Left colon (tissue), 2 donors: Measurements from ENCODE around the gene NACAD. TPM values are rescaled to one million over a fixed set of nuclear protein-coding genes. Genes with fewer than 3 reads are reported as not detected.
"Not testable (repeated sequence)": the region's sequence is repeated elsewhere in the genome, so short reads cannot be mapped to it uniquely, and the experiment has no call there.

Experiments used
- ATAC-seq: fragments of 200-7000 bp; cut with Tn5 transposase; one replicate; pipeline ENCODE4 v1.9.1; 2020; ENCODE audit warnings: mild to moderate bottlenecking, moderate library complexity
- DNase-seq, 2 donors: peaks; one replicate each; pipeline ENCODE4 v3.0.0-alpha.2; 2020
- intact Hi-C, 2 donors: fragments of 100-400 bp; cut with DNase I in 1 of 2; cut with micrococcal nuclease in 1 of 2; formaldehyde crosslinking; loops; one replicate each; pipeline versions ENCODE4 v1.11.2 to v1.14.0; 2022; cut with DNase I, micrococcal nuclease
- total RNA-seq, 2 donors: library from RNA; stranded (reverse); fragmentation: NEBNext Ultra II Directional; extraction: Animal tissue kit (Norgen Biotek cat#: 25700); gene quantifications; one replicate each; pipeline ENCODE4 v1.2.1, GENCODE V29; 2021
- donor health status: DM: no; HTN: no; CAD: no.
- donor health status: DM: yes; HTN: yes; CAD: no.

The NACAD gene
- total RNA-seq, 2 donors from 2014 or later, result 0.61 to 1.5 TPM

DNA sequence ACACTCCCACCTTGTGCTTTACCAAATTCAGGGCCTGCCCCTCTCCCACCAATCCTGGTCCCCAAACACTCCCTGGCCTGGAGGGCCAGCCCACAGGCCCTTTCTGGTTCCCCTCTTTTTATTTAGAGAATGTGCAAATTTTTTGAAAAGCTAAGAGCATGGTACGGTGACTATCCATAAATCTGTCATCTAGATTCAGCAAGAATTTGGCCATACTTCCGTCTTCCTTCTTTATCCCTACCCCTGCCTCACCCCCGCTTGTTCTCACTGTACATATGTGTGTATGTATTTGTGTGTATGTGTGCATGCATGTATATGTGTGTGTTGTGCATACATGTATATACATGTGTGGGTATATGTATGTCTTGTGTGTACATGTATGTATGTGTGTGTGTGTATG, 30.8 kb upstream of the NACAD start:
- intact Hi-C loops, result loop anchor here in 1 of 2 donors (10.0 kb wide), 1 partner anchor 135 kb away; no protein-coding TSS in a partner anchor
- ATAC-seq (no peak), DNase-seq (no peak)

GRCh38 chr7:45118889-45119331, 30.1 kb upstream of the NACAD start:
- ATAC-seq, result no peak
- intact Hi-C loops, result loop anchor here in 1 of 2 donors (10.0 kb wide), 1 partner anchor 134 kb away; no protein-coding TSS in a partner anchor
- DNase-seq, result no peak

GRCh38 chr7:45118292-45118691, 29.5 kb upstream of the NACAD start:
- ATAC-seq, result no peak
- intact Hi-C loops, result loop anchor here in 1 of 2 donors (10.0 kb wide), 1 partner anchor 133 kb away; no protein-coding TSS in a partner anchor
- no peak for DNase-seq

- DNase-seq (no peak), ATAC-seq (no peak)
- intact Hi-C loops, result loop anchor here in 1 of 2 donors (10.0 kb wide), 1 partner anchor 133 kb away; no protein-coding TSS in a partner anchor
Observed at GRCh38 chr7:45117582-45117981, 28.8 kb upstream of the NACAD start.

DNA sequence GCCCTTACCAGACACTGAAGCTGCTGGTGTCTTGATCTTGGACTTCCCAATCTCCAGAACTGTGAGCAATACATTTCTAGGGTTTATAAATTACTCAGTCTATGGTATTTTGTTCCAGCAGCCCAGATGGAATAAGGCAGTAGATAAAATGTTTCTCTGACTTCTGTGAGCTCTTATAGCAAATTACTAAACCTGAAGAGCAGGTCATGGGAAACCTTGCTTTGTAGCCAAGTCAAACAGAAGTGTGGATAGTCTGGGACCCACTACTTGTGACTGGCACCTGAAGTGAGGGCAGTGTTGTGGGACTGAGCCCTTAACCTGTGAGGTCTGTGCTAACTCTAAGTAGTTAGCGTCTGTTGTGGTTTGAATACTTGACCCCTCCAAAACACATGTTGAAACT, 27.3 kb upstream of the NACAD start:
- ATAC-seq (no peak), DNase-seq (no peak)

DNA sequence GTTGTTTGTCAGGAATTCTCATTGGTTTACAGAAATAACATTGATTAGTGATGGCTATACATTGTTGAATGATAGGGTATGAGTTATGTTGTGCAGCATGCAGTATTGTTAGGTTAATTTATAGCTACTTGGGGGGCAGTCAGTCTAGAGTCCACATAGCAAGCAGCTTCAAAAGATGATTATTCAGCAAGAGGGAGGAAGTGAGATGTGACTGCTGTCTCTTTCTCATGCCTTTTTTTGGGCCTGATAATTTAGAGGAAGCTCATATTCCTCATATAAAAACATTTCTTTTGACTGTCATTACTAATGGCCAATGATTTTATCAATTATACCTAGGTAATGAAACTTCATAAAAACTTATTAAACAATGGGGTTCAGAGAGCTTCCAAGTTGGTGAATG, 26.2 kb upstream of the NACAD start:
- ATAC-seq (no peak), DNase-seq (no peak)
- intact Hi-C loops, result loop anchor here in 1 of 2 donors (10.0 kb wide), 1 partner anchor 130 kb away; no protein-coding TSS in a partner anchor

More for the DNA sequence above, 27.3 kb upstream of the NACAD start:
- intact Hi-C loops, result loop anchor here in 1 of 2 donors (10.0 kb wide), 1 partner anchor 131 kb away; no protein-coding TSS in a partner anchor

GRCh38 chr7:45114257-45114656, 25.5 kb upstream of the NACAD start:
- not testable (repeated sequence) for ATAC-seq, DNase-seq
- intact Hi-C loops, result loop anchor here in 1 of 2 donors (10.0 kb wide), 1 partner anchor 129 kb away; no protein-coding TSS in a partner anchor

- ATAC-seq (no peak), DNase-seq (no peak)
- intact Hi-C loops, result loop anchor here in 1 of 2 donors (10.0 kb wide), 1 partner anchor 128 kb away; no protein-coding TSS in a partner anchor
Observed at GRCh38 chr7:45112648-45113047, 23.9 kb upstream of the NACAD start.

DNA sequence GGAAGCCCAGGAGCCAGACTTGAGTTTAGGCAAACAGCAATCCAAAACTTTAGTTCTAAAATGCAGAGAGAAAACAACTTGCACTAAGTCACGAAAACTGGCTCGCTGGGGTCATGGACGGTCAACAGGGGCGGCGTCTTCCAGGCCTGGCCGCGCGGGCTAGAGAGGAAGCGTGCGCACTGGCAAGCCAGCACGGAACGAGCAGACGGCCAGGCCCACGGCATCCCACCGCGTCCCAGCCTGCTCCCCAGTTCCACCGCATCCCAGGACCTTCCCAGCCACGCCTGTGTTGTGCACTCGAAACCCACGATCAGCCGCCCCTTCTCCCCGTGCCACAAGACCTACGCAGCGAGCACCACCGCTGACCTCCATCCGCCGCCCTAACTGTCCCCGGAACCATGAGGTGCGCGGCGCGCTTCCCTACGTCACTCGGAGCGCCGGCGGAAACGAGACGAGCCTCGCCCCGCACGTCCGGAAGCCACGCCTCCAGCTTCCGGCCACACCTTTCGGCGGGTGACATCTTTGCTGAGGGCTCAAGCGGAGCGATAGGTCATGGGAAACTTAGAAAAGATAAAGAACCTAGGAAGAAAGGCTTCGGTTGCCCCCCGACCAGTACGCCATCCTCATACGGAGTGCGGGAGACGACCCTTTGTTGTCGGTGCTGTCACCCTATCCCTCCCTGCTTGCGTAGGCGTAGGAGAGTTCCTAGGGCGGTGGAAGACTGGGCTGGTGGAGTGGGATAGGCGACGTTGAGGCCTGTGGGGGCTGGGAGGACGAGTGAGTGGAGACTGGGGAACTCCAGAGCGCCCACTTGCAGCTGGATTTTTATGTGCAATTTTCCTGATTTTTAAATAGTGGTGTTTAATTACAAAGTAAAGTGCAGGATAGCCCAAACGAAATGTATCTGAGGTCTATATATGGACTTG, 22.8 kb upstream of the NACAD start, which contains the start of gene TBRG4:
TBRG4 (minus strand) TSS at position 400 of the 926 bp plus-strand sequence. CDS start 2,460 bp downstream, outside the sequence.
- intact Hi-C loops, result loop anchor here in 1 of 2 donors (10.0 kb wide), 1 partner anchor 127 kb away; no protein-coding TSS in a partner anchor
- ATAC-seq, result peak; percentile 95
- peak; percentile 93 to 98 for DNase-seq

- no peak for DNase-seq
Observed at GRCh38 chr7:45108863-45109262, 20.1 kb upstream of the NACAD start.

GRCh38 chr7:45107356-45107755, 18.6 kb upstream of the NACAD start:
- ATAC-seq (peak; percentile 8), DNase-seq (no peak)
- intact Hi-C loops, result no loop called here

More at GRCh38 chr7:45108863-45109262, 20.1 kb upstream of the NACAD start:
- intact Hi-C loops, result no loop called here
- ATAC-seq, result no peak

GRCh38 chr7:45106820-45107219, 18.1 kb upstream of the NACAD start:
- DNase-seq, result no peak
- no peak for ATAC-seq
- intact Hi-C loops, result no loop called here

- ATAC-seq (no peak), DNase-seq (no peak)
- intact Hi-C loops, result no loop called here
Observed at GRCh38 chr7:45105588-45106188, 16.9 kb upstream of the NACAD start.

DNA sequence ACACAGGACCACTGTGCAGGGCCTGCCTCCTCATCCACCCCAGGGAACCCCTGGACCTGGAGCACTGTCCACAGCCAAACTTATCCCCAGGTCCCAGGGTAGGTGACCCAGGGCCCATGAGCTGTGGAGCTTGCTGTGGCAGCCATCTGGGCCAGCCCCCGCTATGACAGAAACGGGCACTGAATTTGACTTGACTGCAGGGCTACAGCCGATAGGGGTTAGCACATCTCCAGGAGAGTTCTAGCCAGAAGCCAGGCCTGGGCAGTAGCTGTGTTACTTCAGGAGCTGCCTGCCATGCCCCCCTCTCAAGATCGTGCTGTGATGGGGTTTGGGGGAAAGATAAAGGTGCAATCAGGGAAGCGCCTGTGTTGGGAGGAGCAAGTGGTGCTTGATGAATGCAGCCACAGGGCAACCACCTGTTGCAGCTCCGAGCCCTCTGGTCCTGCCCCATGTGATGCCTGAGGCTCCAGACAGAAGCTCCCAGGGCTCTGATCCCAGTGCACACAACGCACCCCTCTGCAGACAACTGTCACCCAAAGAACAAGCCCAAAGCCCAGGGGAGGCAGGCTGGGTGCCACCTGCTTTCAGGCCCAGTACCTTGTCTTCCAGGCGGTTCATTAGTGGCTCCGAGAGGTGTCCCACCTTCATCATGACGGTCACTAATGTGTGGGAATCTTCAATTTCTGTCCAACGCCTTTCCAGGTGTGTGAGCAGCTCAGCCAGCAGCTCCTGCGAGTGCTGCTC, 16.2 kb upstream of the NACAD start:
- ATAC-seq, result no peak
- no peak for DNase-seq
- intact Hi-C loops, result no loop called here

- ATAC-seq (no peak), DNase-seq (no peak)
- intact Hi-C loops, result no loop called here
Observed at GRCh38 chr7:45103958-45104843, 15.4 kb upstream of the NACAD start.

GRCh38 chr7:45102785-45103712, 14.3 kb upstream of the NACAD start:
- intact Hi-C loops, result no loop called here
- DNase-seq, result no peak

DNA sequence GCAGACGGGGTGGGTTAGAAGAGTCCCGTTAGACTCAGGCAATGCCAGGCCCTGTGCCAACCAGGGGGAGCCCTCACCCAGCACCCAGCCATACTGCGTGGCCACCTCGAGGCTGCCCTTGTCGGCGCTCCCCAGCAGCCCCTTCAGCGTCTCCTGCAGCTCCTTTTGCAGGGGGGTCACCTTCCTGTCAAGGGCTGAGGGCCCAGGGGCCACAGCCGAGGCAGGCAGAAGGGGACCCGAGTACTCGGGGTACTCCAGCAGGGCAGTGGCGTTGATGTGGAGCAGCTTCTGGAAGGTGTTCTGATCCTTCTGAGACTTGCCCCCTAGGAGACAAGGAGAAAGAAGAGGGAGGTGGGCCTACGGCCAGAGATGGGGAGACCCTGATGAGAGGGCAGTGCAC, 13.0 kb upstream of the NACAD start:
- ATAC-seq, result no peak
- DNase-seq, result no peak
- intact Hi-C loops, result no loop called here

More at GRCh38 chr7:45102785-45103712, 14.3 kb upstream of the NACAD start:
- ATAC-seq, result no peak
